NCI-H510A treated with DMSO at 0.1 percent for 48 hours (cell line): ENCODE data around the gene CLRN1.
"Not testable (repeated sequence)": the region's sequence is repeated elsewhere in the genome, so short reads cannot be mapped to it uniquely, and the experiment has no call there.

Experiments
- DNase-seq: peaks from one replicate; lab custom pipeline; 2025; lab: John Stamatoyannopoulos, UW

Gene CLRN1

GRCh38 chr3:150972366-150973071 is at the start of gene CLRN1:
Gene CLRN1 (minus strand): TSS chr3:150972727. CDS start chr3:150972708, 19 bp downstream.
- DNase-seq, result no peak

GRCh38 chr3:151016478-151016795 is 43.9 kb upstream of the CLRN1 start:
- DNase-seq, result no peak

- no peak for DNase-seq
Observed at GRCh38 chr3:151015767-151016477, 43.4 kb upstream of the CLRN1 start.

GRCh38 chr3:151015181-151015580 is 42.7 kb upstream of the CLRN1 start:
- DNase-seq, result no peak

- DNase-seq, result no peak
Observed at GRCh38 chr3:151014501-151015018, 42.0 kb upstream of the CLRN1 start.

GRCh38 chr3:151012753-151013152 is 40.2 kb upstream of the CLRN1 start:
- no peak for DNase-seq

- DNase-seq, result no peak
Observed at GRCh38 chr3:151011427-151011826, 38.9 kb upstream of the CLRN1 start.

GRCh38 chr3:151009981-151010380 is 37.5 kb upstream of the CLRN1 start:
- DNase-seq, result no peak

- no peak for DNase-seq
Observed at GRCh38 chr3:151009430-151009829, 36.9 kb upstream of the CLRN1 start.

GRCh38 chr3:151008699-151009098 is 36.2 kb upstream of the CLRN1 start:
- DNase-seq, result no peak

- DNase-seq, result no peak
Observed at GRCh38 chr3:151003768-151004134, 31.2 kb upstream of the CLRN1 start.

- no peak for DNase-seq
Observed at GRCh38 chr3:151003029-151003767, 30.7 kb upstream of the CLRN1 start.

- DNase-seq, result no peak
Observed at GRCh38 chr3:151002003-151002981, 29.8 kb upstream of the CLRN1 start.

- no peak for DNase-seq
Observed at GRCh38 chr3:150998996-150999395, 26.5 kb upstream of the CLRN1 start.

GRCh38 chr3:150996731-150997130 is 24.2 kb upstream of the CLRN1 start:
- no peak for DNase-seq

GRCh38 chr3:150995510-150995909 is 23.0 kb upstream of the CLRN1 start:
- DNase-seq, result no peak

- DNase-seq, result no peak
Observed at GRCh38 chr3:150989208-150989607, 16.7 kb upstream of the CLRN1 start.

- not testable (repeated sequence) for DNase-seq
Observed at GRCh38 chr3:150988395-150988794, 15.9 kb upstream of the CLRN1 start.

GRCh38 chr3:150985711-150986110 is 13.2 kb upstream of the CLRN1 start:
- DNase-seq, result no peak

- no peak for DNase-seq
Observed at GRCh38 chr3:150984066-150984465, 11.5 kb upstream of the CLRN1 start.

GRCh38 chr3:150978566-150979148 is 6.1 kb upstream of the CLRN1 start:
- no peak for DNase-seq
